GM10266 (cell line): ENCODE data around the gene OR2L8.

Experiments used
- DNase-seq: peaks from one replicate; pipeline ENCODE4 v3.0.0; 2012; ENCODE audit errors: extremely low spot score
- CTCF ChIP-seq: IDR thresholded peaks from 2 replicates; pipeline ENCODE4 v1.5.1; 2012; ENCODE audit warnings: mild to moderate bottlenecking, low read depth; ENCODE audit not compliant: control insufficient read depth, insufficient read depth; ENCODE audit errors: missing control alignments

Gene OR2L8

GRCh38 chr1:247992986-247993385, 44.3 kb downstream of the OR2L8 start:
- no peak for TF ChIP-seq CTCF
- no peak for DNase-seq

- no peak for TF ChIP-seq CTCF
- DNase-seq = no peak
These were observed 50.2 kb downstream of the OR2L8 start for GRCh38 chr1:247998811-247999210.
